SU-DHL-6 (cell line): ENCODE data around the gene FFAR3.

ENCODE experiments used
- H2AFZ ChIP-seq: fragments of 200-600 bp; sonication (generic); 2 replicates; pipeline ENCODE4 v1.6.1; 2014; ENCODE audit warnings: low read depth, mild to moderate bottlenecking, moderate library complexity, mixed read lengths, antibody characterized with exemption, low read length; ENCODE audit not compliant: severe bottlenecking
- H3F3A ChIP-seq: fragments of 200-600 bp; shearing (Covaris generic); 2 replicates; pipeline ENCODE4 v1.6.0; 2016; ENCODE audit warnings: antibody characterized with exemption, mild to moderate bottlenecking; ENCODE audit not compliant: insufficient read depth
- H3K27ac ChIP-seq: fragments of 200-600 bp; sonication (generic); 2 replicates; pipeline ENCODE4 v1.5.1; 2016; ENCODE audit warnings: low read depth, mild to moderate bottlenecking, low read length, moderate library complexity, mixed read lengths
- H3K27me3 ChIP-seq: fragments of 200-600 bp; sonication (generic), shearing (Covaris generic); 2 replicates; pipeline ENCODE4 v1.6.0; 2014; ENCODE audit warnings: mild to moderate bottlenecking, low read length
- H3K36me3 ChIP-seq: fragments of 200-600 bp; sonication (generic); 2 replicates; pipeline ENCODE4 v1.6.1; 2014; ENCODE audit warnings: mild to moderate bottlenecking, low read length, mixed read lengths
- H3K4me2 ChIP-seq: fragments of 300-600, 200-600 bp; shearing (Covaris generic), sonication (generic); 2 replicates; pipeline ENCODE4 v1.6.0; 2014; ENCODE audit warnings: low read length, low read depth, mild to moderate bottlenecking; ENCODE audit not compliant: poor library complexity, severe bottlenecking
- H3K4me3 ChIP-seq: fragments of 200-600 bp; sonication (generic); 2 replicates; pipeline ENCODE4 v1.5.1; 2014; ENCODE audit warnings: antibody characterized with exemption, low read length, mild to moderate bottlenecking, mixed read lengths; ENCODE audit not compliant: insufficient read depth, poor library complexity, severe bottlenecking
- H3K79me2 ChIP-seq: fragments of 200-600 bp; sonication (generic); 2 replicates; pipeline ENCODE4 v1.6.1; 2014; ENCODE audit warnings: mild to moderate bottlenecking, low read length, moderate library complexity; ENCODE audit not compliant: insufficient read depth
- H3K9ac ChIP-seq: fragments of 200-600 bp; sonication (generic); 2 replicates; pipeline ENCODE4 v1.7.0; 2014; ENCODE audit warnings: mild to moderate bottlenecking, low read length
- H3K9me2 ChIP-seq: fragments of 200-600 bp; sonication (generic); replicated peaks from 2 replicates; pipeline ENCODE4 v1.6.1; 2014; ENCODE audit warnings: low read length; ENCODE audit not compliant: insufficient read depth
- H3K9me3 ChIP-seq: fragments of 200-600 bp; sonication (generic); 2 replicates; pipeline ENCODE4 v1.6.1; 2014; ENCODE audit warnings: low read length, mixed read lengths; ENCODE audit not compliant: insufficient read depth
- H4K20me1 ChIP-seq: fragments of 200-600 bp; sonication (generic); 2 replicates; pipeline ENCODE4 v1.6.1; 2014; ENCODE audit warnings: low read depth, mild to moderate bottlenecking, antibody characterized with exemption, low read length, moderate library complexity, mixed read lengths
- CTCF ChIP-seq: fragments of 200-600 bp; sonication (generic); IDR thresholded peaks from one replicate; pipeline ENCODE4 v1.5.1; 2017; ENCODE audit warnings: antibody characterized with exemption, mild to moderate bottlenecking, low read length, moderate library complexity; ENCODE audit not compliant: insufficient read depth, poor library complexity, severe bottlenecking
- EZH2phosphoT487 ChIP-seq: fragments of 200-600 bp; sonication (generic), shearing (Covaris generic); conservative IDR thresholded peaks from 2 replicates; pipeline ENCODE4 v1.6.1; 2018; ENCODE audit warnings: mild to moderate bottlenecking, antibody characterized with exemption, low read length, moderate library complexity, mixed read lengths

The FFAR3 gene

GRCh38 chr19:35347930-35348298 is 10.3 kb upstream of the FFAR3 start:
- H3K79me2 ChIP-seq: no peaks in the 10 kb centered on the region

DNA sequence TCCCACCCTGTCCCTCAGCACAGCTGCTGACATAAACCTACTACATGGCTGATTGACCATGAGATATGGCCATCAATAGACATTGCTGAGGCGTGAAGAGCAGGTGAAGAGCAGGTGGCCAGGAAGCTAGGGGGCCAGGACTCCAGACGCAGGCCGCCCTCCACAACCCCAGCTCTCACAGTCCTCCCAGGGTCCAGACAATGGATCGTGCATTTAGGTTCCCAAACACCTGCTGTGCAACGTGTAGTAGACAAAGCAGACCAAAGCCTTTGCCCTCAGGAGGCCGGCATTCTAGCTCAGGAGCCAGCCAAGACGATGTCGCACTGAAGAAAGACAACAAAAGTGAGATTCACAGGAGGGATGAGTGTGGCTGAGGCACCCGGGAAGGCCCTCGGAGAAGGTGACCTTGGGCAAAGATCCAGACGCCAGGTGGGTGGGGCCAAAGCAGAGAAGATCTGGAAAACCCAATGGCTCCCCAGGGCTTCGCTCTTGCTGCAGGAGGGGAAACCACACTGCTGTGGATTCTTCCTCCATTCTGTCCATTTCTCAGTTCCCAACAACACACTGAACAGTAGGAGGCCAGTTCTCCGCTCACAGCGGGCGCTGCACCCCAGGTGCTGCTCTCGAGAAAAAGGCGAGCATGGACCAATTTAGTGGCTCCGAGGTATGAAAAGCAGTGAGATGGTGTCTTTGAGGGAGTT is 9.2 kb upstream of the FFAR3 start:
- H3K27me3 ChIP-seq: no peaks in the 10 kb centered on the region
- H3K36me3 ChIP-seq: peaks cover 11% of the 10 kb centered on the region
- H3K9ac ChIP-seq: no peak overlapping the region
- no peak overlapping the region for H3K4me3 ChIP-seq
- H3K9me2 ChIP-seq: no peaks in the 10 kb centered on the region
- H2AFZ ChIP-seq: no peak overlapping the region
- H3K79me2 ChIP-seq: no peaks in the 10 kb centered on the region
- peak overlapping the region; percentile 23; the same call in 1 of the 2 replicates for H3K27ac ChIP-seq
- H3K4me2 ChIP-seq: no peak overlapping the region
- TF ChIP-seq CTCF (no peak), EZH2phosphoT487 (no peak)
- no peaks in the 10 kb centered on the region for H3K9me3 ChIP-seq
- H4K20me1 ChIP-seq: no peaks in the 10 kb centered on the region
- peaks cover 41% of the 10 kb centered on the region for H3F3A ChIP-seq

More at GRCh38 chr19:35347930-35348298, 10.3 kb upstream of the FFAR3 start:
- Histone ChIP-seq H3K4me3 (no peak overlapping the region), H3K9me3 (no peaks in the 10 kb centered on the region), H3K4me2 (no peak overlapping the region), H3K9me2 (no peaks in the 10 kb centered on the region), H3K27ac (peak overlapping the region; percentile 77), H2AFZ (no peak overlapping the region), H3F3A (peaks cover 46% of the 10 kb centered on the region), H3K36me3 (peaks cover 17% of the 10 kb centered on the region), H3K9ac (no peak overlapping the region), H4K20me1 (no peaks in the 10 kb centered on the region), H3K27me3 (no peaks in the 10 kb centered on the region)
- no peak for TF ChIP-seq EZH2phosphoT487
- TF ChIP-seq CTCF: no peak

GRCh38 chr19:35349614-35350521 is 8.4 kb upstream of the FFAR3 start:
- Histone ChIP-seq H3K27ac (no peak overlapping the region), H3K79me2 (no peaks in the 10 kb centered on the region), H3K9me2 (no peaks in the 10 kb centered on the region), H3K4me2 (no peak overlapping the region), H3K4me3 (no peak overlapping the region), H3K27me3 (no peaks in the 10 kb centered on the region), H2AFZ (no peak overlapping the region), H3K9me3 (no peaks in the 10 kb centered on the region), H3F3A (peaks cover 41% of the 10 kb centered on the region), H3K9ac (no peak overlapping the region), H3K36me3 (peaks cover 11% of the 10 kb centered on the region), H4K20me1 (no peaks in the 10 kb centered on the region)
- TF ChIP-seq CTCF (no peak), EZH2phosphoT487 (no peak)
